Endothelial cell of umbilical vein (primary cell): Measurements from ENCODE around the gene SYT8. TPM values are rescaled to one million over a fixed set of nuclear protein-coding genes. Genes with fewer than 3 reads are reported as not detected.

ENCODE experiments used
- BruUV-seq: library from RNA; stranded (reverse); fragments of 400-500 nt; replicated peaks from 2 replicates; lab custom pipeline; 2021; lab: Mats Ljungman, UMichigan
- CTCF ChIA-PET: fragments of 300-600, 350-600 bp; sonication (Branson Sonifier 250); formaldehyde crosslinking; loops from one replicate; lab custom pipeline; 2021; ENCODE audit warnings: antibody characterized with exemption, inconsistent platforms; lab: Charles Lee
- POLR2A ChIA-PET: fragments of 300-600, 350-600 bp; sonication (Branson Sonifier 250); formaldehyde crosslinking; loops from one replicate; lab custom pipeline; 2021; ENCODE audit warnings: antibody characterized with exemption, inconsistent platforms; lab: Charles Lee
- DNase-seq: peaks from one replicate; pipeline ENCODE4 v3.0.0-alpha.2; 2011; ENCODE audit warnings: low read depth, low spot score
- FAIRE-seq: peaks from 2 replicates; lab custom pipeline; 2011; peaks lifted over from hg19 to GRCh38; lab: Jason Lieb, UNC
- H2AFZ ChIP-seq: 2 replicates; pipeline ENCODE4 v1.6.0; 2012; ENCODE audit warnings: low read depth, low read length, control low read depth, inconsistent platforms
- H3K27ac ChIP-seq: 2 replicates; pipeline ENCODE4 v1.5.1; 2011; ENCODE audit warnings: low read depth, mild to moderate bottlenecking, control low read depth, low read length, moderate library complexity; ENCODE audit not compliant: insufficient read depth
- H3K27me3 ChIP-seq, 2 experiments: 2 replicates each; pipeline versions ENCODE4 v1.6.0 to v1.6.1; 2011; ENCODE audit warnings: low read length in 2 of 2, mixed read lengths in 1 of 2; ENCODE audit not compliant: control insufficient read depth in 2 of 2, insufficient read depth in 2 of 2
- H3K36me3 ChIP-seq, 2 experiments: 2 replicates in 1 of 2; 3 replicates in 1 of 2; pipeline ENCODE4 v1.5.1; 2011; ENCODE audit warnings: low read length in 2 of 2, mild to moderate bottlenecking in 1 of 2, moderate library complexity in 1 of 2; ENCODE audit not compliant: control insufficient read depth in 2 of 2, insufficient read depth in 2 of 2; ENCODE audit errors: extremely low read depth in 1 of 2
- H3K4me1 ChIP-seq: 3 replicates; pipeline ENCODE4 v1.5.1; 2011; ENCODE audit warnings: mild to moderate bottlenecking, low read length; ENCODE audit not compliant: control insufficient read depth, insufficient read depth; ENCODE audit errors: extremely low read depth
- H3K4me2 ChIP-seq: 2 replicates; pipeline ENCODE4 v1.6.1; 2011; ENCODE audit warnings: low read length, control low read depth, mixed read lengths; ENCODE audit not compliant: insufficient read depth
- H3K4me3 ChIP-seq, 3 experiments: fragments of 200-600 bp in 1 of 3; sonication (generic), shearing (Covaris generic) in 1 of 3; replicated peaks in 1 of 3; 2 replicates each; pipeline ENCODE4 v1.5.1; 2011 to 2016; ENCODE audit warnings: control low read depth in 3 of 3, low read length in 3 of 3, mild to moderate bottlenecking in 2 of 3, inconsistent platforms in 1 of 3, low read depth in 1 of 3, moderate library complexity in 1 of 3; ENCODE audit not compliant: insufficient read depth in 1 of 3
- H3K79me2 ChIP-seq: 2 replicates; pipeline ENCODE4 v1.6.0; 2012; ENCODE audit warnings: low read length, inconsistent platforms; ENCODE audit not compliant: control insufficient read depth, insufficient read depth
- H3K9ac ChIP-seq: replicated peaks from 2 replicates; pipeline ENCODE3; 2011; ENCODE audit warnings: low read length, control low read depth; ENCODE audit not compliant: insufficient read depth; ENCODE audit errors: extremely low read depth
- H3K9me1 ChIP-seq: replicated peaks from 3 replicates; pipeline ENCODE4 v1.6.0; 2011; ENCODE audit warnings: mild to moderate bottlenecking, low read length; ENCODE audit not compliant: control insufficient read depth, insufficient read depth; ENCODE audit errors: extremely low read depth
- H3K9me3 ChIP-seq: replicated peaks from 2 replicates; pipeline ENCODE4 v1.5.1; 2012; ENCODE audit warnings: low read length, inconsistent platforms; ENCODE audit not compliant: control insufficient read depth, insufficient read depth
- H4K20me1 ChIP-seq: replicated peaks from 2 replicates; pipeline ENCODE3; 2011; ENCODE audit warnings: mild to moderate bottlenecking, low read length; ENCODE audit not compliant: control insufficient read depth, insufficient read depth; ENCODE audit errors: extremely low read depth
- MAX ChIP-seq: IDR thresholded peaks from 2 replicates; pipeline ENCODE4 v1.6.1; 2011; ENCODE audit not compliant: insufficient read depth, insufficient read length
- POLR2A ChIP-seq: IDR thresholded peaks from 2 replicates; pipeline ENCODE4 v1.6.1; 2012; ENCODE audit warnings: low read depth, mild to moderate bottlenecking, control low read depth, low read length
- POLR2AphosphoS5 ChIP-seq: IDR thresholded peaks from 2 replicates; pipeline ENCODE4 v1.6.1; 2012; ENCODE audit warnings: low read depth, mild to moderate bottlenecking, control low read depth, low read length, moderate library complexity; ENCODE audit not compliant: insufficient read depth
- dilution Hi-C: fragments of 300-500 bp; cut with MboI; formaldehyde crosslinking; loops from one replicate; pipeline ENCODE4 v1.15.0; 2019; ENCODE audit warnings: low sequenced_read_pairs; ENCODE audit not compliant: extremely low pct_ligation_motif_present
- intact Hi-C: fragments of 100-400 bp; cut with micrococcal nuclease; formaldehyde crosslinking; loops from one replicate; pipeline ENCODE4 v1.10.0; 2022
- polyA plus RNA-seq, 4 experiments: library from polyadenylated mRNA; depleted of rRNA in 3 of 4; stranded (reverse) in 3 of 4; unstranded in 1 of 4; fragments of >200 nt; gene quantifications; 2 replicates each; pipeline versions ENCODE4 v1.2.1 to v1.2.3, GENCODE V29; 2011 to 2012; ENCODE audit warnings: missing spikeins in 1 of 4
- total RNA-seq: library from RNA; stranded (reverse); gene quantifications from 2 replicates; pipeline ENCODE4 v1.2.3, GENCODE V29; 2021

SYT8 gene
- total and polyA plus RNA-seq, 2 donors (not counting 3 experiments of a cell fraction or from before 2014, with no cell fraction given), result not detected

- CTCF ChIA-PET, result interaction anchor here (1.2 to 2.6 kb wide), 8 partner anchors 42 to 316 kb away, joined by 5 to 20 read pairs (median 8); no protein-coding TSS in a partner anchor
- no peaks in the 10 kb centered on the region for H3K9me3 ChIP-seq
- H3K36me3 ChIP-seq, result no peaks in the 10 kb centered on the region
- H3K9ac ChIP-seq, result no peak overlapping the region
- H3K79me2 ChIP-seq, result no peaks in the 10 kb centered on the region
- dilution Hi-C loops, result no loop called here
- H3K4me2 ChIP-seq, result no peak overlapping the region
- no peaks in the 10 kb centered on the region for H3K9me1 ChIP-seq
- no peak for FAIRE-seq
- intact Hi-C loops, result no loop called here
- no peaks in the 10 kb centered on the region for H3K4me1 ChIP-seq
- no peak overlapping the region for H3K4me3 ChIP-seq
- no peaks in the 10 kb centered on the region for H3K27me3 ChIP-seq
- H4K20me1 ChIP-seq, result no peaks in the 10 kb centered on the region
- no TSS peak for BruUV-seq
- no peak for TF ChIP-seq POLR2A
- no peak overlapping the region for H2AFZ ChIP-seq
- POLR2A ChIA-PET, result no interaction called here
- H3K27ac ChIP-seq, result no peak overlapping the region
- DNase-seq, result no peak
Measured at GRCh38 chr11:1839924-1840779, 5.4 kb downstream of the SYT8 start.

GRCh38 chr11:1840780-1841480 is 6.1 kb downstream of the SYT8 start:
- H4K20me1 ChIP-seq, result no peaks in the 10 kb centered on the region
- no peak overlapping the region for H2AFZ ChIP-seq
- H3K36me3 ChIP-seq, result no peaks in the 10 kb centered on the region
- H3K79me2 ChIP-seq, result no peaks in the 10 kb centered on the region
- intact Hi-C loops (no loop called here), dilution Hi-C loops (no loop called here)
- H3K4me1 ChIP-seq, result no peaks in the 10 kb centered on the region
- ChIA-PET CTCF (interaction anchor here (1.1 to 2.6 kb wide), 8 partner anchors 41 to 316 kb away, joined by 3 to 14 read pairs (median 7); no protein-coding TSS in a partner anchor), POLR2A (no interaction called here)
- H3K9ac ChIP-seq, result no peak overlapping the region
- H3K27me3 ChIP-seq, result no peaks in the 10 kb centered on the region
- no peak overlapping the region for H3K4me2 ChIP-seq
- DNase-seq, result no peak
- no peak for FAIRE-seq
- TF ChIP-seq POLR2AphosphoS5, result no peak
- TF ChIP-seq MAX, result no peak
- no peak for TF ChIP-seq POLR2A
- BruUV-seq, result no TSS peak
- no peaks in the 10 kb centered on the region for H3K9me1 ChIP-seq
- H3K27ac ChIP-seq, result no peak overlapping the region
- H3K9me3 ChIP-seq, result no peaks in the 10 kb centered on the region
- no peak overlapping the region for H3K4me3 ChIP-seq
